Activated naive CD8-positive, alpha-beta T cell (primary cell): ENCODE data around the gene SLC22A3.
"Not testable (repeated sequence)": the region's sequence is repeated elsewhere in the genome, so short reads cannot be mapped to it uniquely, and the experiment has no call there.

ENCODE experiments used
- H3K27ac Mint-ChIP-seq: one replicate; pipeline ENCODE4 v1.8.0; 2021; ENCODE audit warnings: mixed read lengths
- H3K27me3 Mint-ChIP-seq: one replicate; pipeline ENCODE4 v1.8.0; 2021; ENCODE audit warnings: mixed read lengths
- H3K36me3 Mint-ChIP-seq: one replicate; pipeline ENCODE4 v1.8.0; 2021; ENCODE audit warnings: mixed read lengths
- H3K4me1 Mint-ChIP-seq: one replicate; pipeline ENCODE4 v1.8.0; 2021; ENCODE audit warnings: low read depth, mixed read lengths
- H3K4me3 Mint-ChIP-seq: one replicate; pipeline ENCODE4 v1.8.0; 2021; ENCODE audit warnings: mild to moderate bottlenecking, mixed read lengths
- H3K9me3 Mint-ChIP-seq: one replicate; pipeline ENCODE4 v1.8.0; 2021; ENCODE audit warnings: low read depth, mixed read lengths

The SLC22A3 gene

DNA sequence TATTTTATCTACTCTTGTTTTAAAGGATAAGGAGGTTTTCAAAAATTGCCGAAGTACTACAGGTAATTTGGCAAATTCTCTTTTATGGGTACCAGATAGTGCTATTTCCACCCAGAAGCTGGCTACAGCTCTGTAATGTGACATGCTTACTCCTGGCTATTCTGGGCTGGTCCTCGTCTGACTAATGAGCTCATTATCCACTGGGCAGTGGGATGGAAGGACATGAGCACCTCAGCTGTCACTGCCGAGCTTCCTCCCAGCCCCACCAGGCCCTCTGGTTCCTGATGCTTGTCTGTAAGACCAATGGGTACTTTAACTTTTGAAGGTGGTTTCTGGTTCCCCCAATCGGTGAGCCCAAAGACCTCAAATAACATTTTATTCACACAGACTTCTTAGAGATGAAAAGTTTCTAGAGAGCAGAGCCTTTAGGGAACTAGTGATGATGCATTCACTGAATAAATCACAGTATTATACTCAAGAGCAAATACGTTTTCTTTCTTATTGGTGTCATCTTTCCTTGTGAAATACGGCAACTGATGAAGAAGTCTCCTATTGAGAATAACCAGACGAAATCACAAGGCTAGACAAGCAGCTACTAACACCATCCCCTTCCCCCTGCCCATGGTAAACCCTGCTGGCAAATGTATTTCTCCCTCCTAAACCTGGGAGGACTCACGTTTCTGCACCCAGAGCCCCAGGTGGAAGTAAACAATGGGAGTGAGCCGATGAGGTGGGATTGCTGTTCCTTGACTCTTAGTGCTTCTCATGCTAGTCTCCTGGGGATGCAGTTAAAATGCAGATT lies 80.8 kb downstream of the SLC22A3 start:
- H3K36me3 Mint-ChIP-seq = peaks cover 2% of the 10 kb centered on the region
- H3K27ac Mint-ChIP-seq = no peak overlapping the region
- peaks cover 10% of the 10 kb centered on the region for H3K4me1 Mint-ChIP-seq
- no peaks in the 10 kb centered on the region for H3K9me3 Mint-ChIP-seq
- H3K27me3 Mint-ChIP-seq = peaks cover 36% of the 10 kb centered on the region
- no peak overlapping the region for H3K4me3 Mint-ChIP-seq

DNA sequence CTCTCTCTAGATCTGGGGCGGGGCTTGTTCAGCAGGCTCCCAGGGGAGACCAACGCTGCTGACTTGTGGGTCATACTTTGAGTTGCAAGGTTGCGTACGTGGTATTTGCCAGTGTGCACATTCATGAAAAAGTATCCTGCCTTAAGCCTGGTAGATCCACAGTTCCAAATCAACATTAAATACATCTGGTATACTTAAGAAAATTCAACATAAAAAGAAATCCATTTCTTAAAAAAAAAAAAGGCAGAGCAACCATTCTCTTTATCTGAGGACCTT lies 81.4 kb downstream of the SLC22A3 start:
- Mint-ChIP-seq H3K27me3 (peaks cover 36% of the 10 kb centered on the region), H3K9me3 (no peaks in the 10 kb centered on the region), H3K4me1 (peaks cover 10% of the 10 kb centered on the region)

DNA sequence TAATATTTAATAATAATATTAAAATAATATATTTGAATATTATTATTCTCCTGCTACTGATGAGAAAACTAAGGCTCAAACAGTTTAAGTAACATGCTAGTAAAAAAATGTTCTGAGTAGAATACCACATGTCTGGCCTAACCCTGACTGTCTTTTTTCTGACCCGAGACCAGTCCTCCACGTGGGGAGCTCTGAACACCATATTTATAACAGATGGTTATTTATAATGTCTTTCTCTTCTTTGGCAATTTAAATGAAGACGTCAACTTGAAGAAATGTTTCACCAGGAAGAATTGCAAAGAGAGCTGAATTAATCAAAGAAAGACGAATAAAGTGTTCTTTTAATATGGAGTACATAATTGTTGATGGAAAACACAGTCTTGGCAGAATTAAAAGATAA lies 82.0 kb downstream of the SLC22A3 start:
- Mint-ChIP-seq H3K27ac (no peak overlapping the region), H3K36me3 (peaks cover 2% of the 10 kb centered on the region), H3K4me1 (peaks cover 10% of the 10 kb centered on the region), H3K9me3 (no peaks in the 10 kb centered on the region), H3K27me3 (peaks cover 36% of the 10 kb centered on the region), H3K4me3 (no peak overlapping the region)

More for the DNA sequence above, 81.4 kb downstream of the SLC22A3 start:
- Mint-ChIP-seq H3K27ac (no peak overlapping the region), H3K4me3 (no peak overlapping the region), H3K36me3 (peaks cover 2% of the 10 kb centered on the region)

DNA sequence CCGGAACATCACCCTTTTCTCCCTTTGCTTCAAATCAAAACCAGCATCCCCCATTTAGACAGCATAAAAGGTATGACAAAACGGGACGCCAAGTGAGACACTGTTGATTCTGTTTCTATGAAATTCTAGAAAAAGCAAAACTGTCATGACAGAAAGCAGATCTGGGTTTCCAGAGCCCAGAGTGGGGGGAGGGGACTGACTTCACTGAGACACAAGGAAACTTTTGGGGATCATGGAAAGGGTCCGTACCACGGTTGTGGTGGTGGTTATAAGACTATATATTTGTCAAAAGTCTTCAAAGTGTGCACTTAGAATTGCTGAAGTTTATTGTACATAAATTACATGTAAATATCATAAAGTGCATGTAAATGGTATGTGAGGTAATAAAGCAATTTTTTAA lies 82.6 kb downstream of the SLC22A3 start:
- H3K4me1 Mint-ChIP-seq = peaks cover 11% of the 10 kb centered on the region
- no peaks in the 10 kb centered on the region for H3K9me3 Mint-ChIP-seq
- H3K36me3 Mint-ChIP-seq = peaks cover 2% of the 10 kb centered on the region
- peaks cover 36% of the 10 kb centered on the region for H3K27me3 Mint-ChIP-seq
- no peak overlapping the region for H3K27ac Mint-ChIP-seq
- no peak overlapping the region for H3K4me3 Mint-ChIP-seq

DNA sequence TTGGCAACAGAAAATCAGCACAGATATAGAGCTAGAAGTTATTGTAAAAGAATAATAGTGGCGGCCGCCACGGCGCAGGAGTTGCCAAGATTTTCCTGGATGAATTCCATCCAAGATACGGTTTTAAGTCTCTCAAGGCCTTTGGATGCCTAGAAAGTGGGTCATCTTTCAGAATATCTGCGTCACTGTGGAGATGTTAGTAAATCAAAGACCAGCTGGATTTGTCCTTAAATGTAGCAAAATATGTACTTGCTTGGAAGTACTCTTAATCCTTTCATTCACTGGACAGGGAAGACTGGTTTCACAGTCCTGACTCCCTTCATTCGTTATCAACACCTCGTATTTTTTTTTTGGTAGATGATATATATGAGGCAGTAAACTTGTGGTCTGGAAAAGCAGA lies 83.0 kb downstream of the SLC22A3 start:
- Mint-ChIP-seq H3K9me3 (no peaks in the 10 kb centered on the region), H3K27ac (no peak overlapping the region), H3K27me3 (peaks cover 38% of the 10 kb centered on the region), H3K36me3 (peaks cover 2% of the 10 kb centered on the region), H3K4me3 (no peak overlapping the region), H3K4me1 (peaks cover 12% of the 10 kb centered on the region)

GRCh38 chr6:160431791-160432404 lies 83.7 kb downstream of the SLC22A3 start:
- no peak overlapping the region for H3K4me3 Mint-ChIP-seq
- peaks cover 35% of the 10 kb centered on the region for H3K27me3 Mint-ChIP-seq
- no peak overlapping the region for H3K27ac Mint-ChIP-seq
- peaks cover 2% of the 10 kb centered on the region for H3K36me3 Mint-ChIP-seq
- H3K4me1 Mint-ChIP-seq = peaks cover 9% of the 10 kb centered on the region
- no peaks in the 10 kb centered on the region for H3K9me3 Mint-ChIP-seq

GRCh38 chr6:160435935-160436334 lies 87.8 kb downstream of the SLC22A3 start:
- Mint-ChIP-seq H3K36me3 (peaks cover 2% of the 10 kb centered on the region), H3K4me1 (peaks cover 9% of the 10 kb centered on the region), H3K27me3 (peaks cover 27% of the 10 kb centered on the region), H3K27ac (no peak overlapping the region), H3K9me3 (no peaks in the 10 kb centered on the region), H3K4me3 (no peak overlapping the region)

DNA sequence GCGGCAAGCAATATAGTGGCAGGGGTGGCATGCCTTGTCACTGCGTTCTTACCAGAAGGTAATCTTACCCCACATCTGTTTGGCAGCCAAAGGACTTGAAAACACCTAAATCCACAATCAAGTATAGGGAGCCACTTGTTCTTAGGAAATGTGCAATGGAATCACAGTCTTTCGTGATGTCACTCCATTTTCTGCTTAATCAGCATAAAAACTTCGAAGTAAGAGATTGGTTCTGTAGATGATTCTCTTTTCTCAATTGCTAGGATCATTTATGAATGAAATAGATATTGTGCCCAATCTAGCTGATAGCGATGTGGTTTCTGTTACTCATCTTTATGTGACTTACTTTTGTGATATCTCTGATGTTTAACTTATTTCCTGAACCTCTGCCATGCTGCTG lies 89.0 kb downstream of the SLC22A3 start:
- H3K4me3 Mint-ChIP-seq = no peak overlapping the region
- no peaks in the 10 kb centered on the region for H3K9me3 Mint-ChIP-seq
- no peak overlapping the region for H3K27ac Mint-ChIP-seq
- H3K36me3 Mint-ChIP-seq = peaks cover 2% of the 10 kb centered on the region
- H3K4me1 Mint-ChIP-seq = peaks cover 9% of the 10 kb centered on the region
- H3K27me3 Mint-ChIP-seq = peaks cover 20% of the 10 kb centered on the region

GRCh38 chr6:160437775-160438174 lies 89.6 kb downstream of the SLC22A3 start:
- no peak overlapping the region for H3K4me3 Mint-ChIP-seq
- peaks cover 9% of the 10 kb centered on the region for H3K4me1 Mint-ChIP-seq
- peaks cover 1% of the 10 kb centered on the region for H3K36me3 Mint-ChIP-seq
- no peaks in the 10 kb centered on the region for H3K9me3 Mint-ChIP-seq
- H3K27me3 Mint-ChIP-seq = peaks cover 19% of the 10 kb centered on the region
- no peak overlapping the region for H3K27ac Mint-ChIP-seq

GRCh38 chr6:160438481-160438880 lies 90.3 kb downstream of the SLC22A3 start:
- H3K9me3 Mint-ChIP-seq = no peaks in the 10 kb centered on the region

DNA sequence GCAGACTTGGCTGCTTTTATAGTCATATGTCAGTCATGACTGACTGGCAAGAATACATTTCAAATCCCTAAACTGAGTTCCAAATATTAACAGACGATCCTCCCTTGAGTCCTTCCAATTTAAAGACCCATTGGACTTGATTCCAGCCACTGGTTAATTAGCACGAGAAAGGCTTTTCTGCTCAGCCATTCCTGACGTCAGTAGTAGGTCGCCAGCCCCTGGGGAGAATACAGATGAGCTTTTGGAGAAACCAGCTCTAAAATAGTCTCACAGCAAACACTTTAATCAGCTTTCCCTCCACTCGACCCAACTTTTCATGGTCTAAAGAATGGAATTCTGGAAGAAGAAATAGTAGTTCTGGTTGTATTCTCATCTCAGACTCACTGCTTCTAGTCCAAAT lies 91.6 kb downstream of the SLC22A3 start:
- H3K36me3 Mint-ChIP-seq = no peaks in the 10 kb centered on the region
- H3K4me3 Mint-ChIP-seq = no peak overlapping the region
- H3K27me3 Mint-ChIP-seq = peaks cover 23% of the 10 kb centered on the region
- H3K27ac Mint-ChIP-seq = no peak overlapping the region
- H3K9me3 Mint-ChIP-seq = no peaks in the 10 kb centered on the region
- peaks cover 9% of the 10 kb centered on the region for H3K4me1 Mint-ChIP-seq

More at GRCh38 chr6:160438481-160438880, 90.3 kb downstream of the SLC22A3 start:
- peaks cover 9% of the 10 kb centered on the region for H3K4me1 Mint-ChIP-seq
- H3K36me3 Mint-ChIP-seq = no peaks in the 10 kb centered on the region
- peaks cover 18% of the 10 kb centered on the region for H3K27me3 Mint-ChIP-seq
- H3K27ac Mint-ChIP-seq = no peak overlapping the region
- no peak overlapping the region for H3K4me3 Mint-ChIP-seq

GRCh38 chr6:160442151-160442550 lies 94.0 kb downstream of the SLC22A3 start:
- no peak overlapping the region for H3K4me3 Mint-ChIP-seq
- H3K4me1 Mint-ChIP-seq = no peaks in the 10 kb centered on the region
- H3K36me3 Mint-ChIP-seq = peaks cover 5% of the 10 kb centered on the region
- H3K9me3 Mint-ChIP-seq = no peaks in the 10 kb centered on the region
- H3K27ac Mint-ChIP-seq = no peak overlapping the region
- peaks cover 23% of the 10 kb centered on the region for H3K27me3 Mint-ChIP-seq

GRCh38 chr6:160445130-160445529 lies 97.0 kb downstream of the SLC22A3 start:
- H3K27ac Mint-ChIP-seq = no peak overlapping the region
- no peak overlapping the region for H3K4me3 Mint-ChIP-seq
- peaks cover 4% of the 10 kb centered on the region for H3K9me3 Mint-ChIP-seq
- peaks cover 8% of the 10 kb centered on the region for H3K36me3 Mint-ChIP-seq
- peaks cover 20% of the 10 kb centered on the region for H3K27me3 Mint-ChIP-seq
- H3K4me1 Mint-ChIP-seq = peaks cover 5% of the 10 kb centered on the region

DNA sequence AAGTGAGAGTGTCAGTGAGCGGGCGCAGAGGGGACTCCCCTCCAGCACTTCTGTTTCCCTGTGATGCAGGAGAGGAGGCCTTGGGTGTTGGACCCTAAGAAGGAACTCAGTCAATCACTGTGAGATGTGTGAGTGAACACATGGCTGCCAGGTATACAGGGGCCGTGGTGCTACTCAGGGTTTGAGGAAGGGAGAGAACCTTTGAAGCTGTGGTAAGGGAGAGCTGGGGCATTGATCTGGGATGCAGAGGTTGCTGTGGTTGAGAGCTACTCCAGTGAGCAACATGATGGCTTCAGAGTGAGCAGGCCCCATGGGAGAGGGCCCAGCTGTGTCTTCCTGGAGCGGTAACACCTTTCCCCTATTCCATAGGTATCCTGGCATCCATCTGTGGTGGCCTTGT lies 99.2 kb downstream of the SLC22A3 start:
- Mint-ChIP-seq H3K27me3 (peaks cover 16% of the 10 kb centered on the region), H3K4me1 (peaks cover 5% of the 10 kb centered on the region), H3K36me3 (peaks cover 8% of the 10 kb centered on the region), H3K9me3 (peaks cover 4% of the 10 kb centered on the region), H3K27ac (no peak overlapping the region), H3K4me3 (no peak overlapping the region)

DNA sequence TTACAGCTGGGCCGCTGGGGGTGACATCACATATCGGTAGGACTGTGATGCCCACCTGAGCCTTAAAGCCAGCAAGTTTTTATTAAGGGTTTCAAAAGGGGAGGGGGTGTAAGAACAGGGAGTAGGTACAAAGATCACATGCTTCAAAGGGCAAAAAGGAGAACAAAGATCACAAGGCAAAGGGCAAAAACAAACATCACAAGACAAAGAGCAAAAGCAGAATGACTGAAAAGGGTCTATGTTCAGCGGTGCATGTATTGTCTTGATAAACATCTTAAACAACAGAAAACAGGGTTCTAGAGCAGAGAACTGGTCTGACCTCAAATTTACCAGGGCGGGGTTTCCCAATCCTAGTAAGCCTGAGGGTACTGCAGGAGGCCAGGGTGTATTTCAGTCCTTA lies 101.6 kb downstream of the SLC22A3 start:
- H3K27me3 Mint-ChIP-seq = peaks cover 11% of the 10 kb centered on the region
- not testable (repeated sequence) for H3K27ac Mint-ChIP-seq, H3K36me3 Mint-ChIP-seq, H3K9me3 Mint-ChIP-seq, H3K4me3 Mint-ChIP-seq, H3K4me1 Mint-ChIP-seq

DNA sequence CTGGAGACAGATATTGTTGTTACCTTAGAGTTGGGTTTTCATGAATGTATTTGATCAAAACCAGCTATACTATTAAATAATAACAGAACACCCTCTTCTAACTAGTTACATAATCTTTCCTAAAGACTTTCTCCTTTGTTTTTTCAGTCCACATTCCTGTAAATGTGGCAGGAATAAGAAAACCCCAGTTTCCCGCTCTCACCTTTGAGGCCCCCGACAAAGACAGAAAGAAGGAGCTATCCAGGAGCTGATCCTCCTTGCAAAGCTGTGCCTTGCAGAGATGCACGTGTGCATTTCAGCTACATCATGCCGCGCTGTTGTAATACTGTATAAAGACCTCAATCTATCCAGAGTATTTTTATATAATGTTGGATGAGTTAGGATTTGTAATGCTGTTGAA lies 102.7 kb downstream of the SLC22A3 start:
- Mint-ChIP-seq H3K4me1 (peaks cover 5% of the 10 kb centered on the region), H3K4me3 (no peak overlapping the region), H3K27me3 (peaks cover 7% of the 10 kb centered on the region), H3K9me3 (peaks cover 4% of the 10 kb centered on the region), H3K27ac (no peak overlapping the region), H3K36me3 (peaks cover 4% of the 10 kb centered on the region)
